HG03039 (cell line): ENCODE results near the gene AFG3L2.

Experiments used
- ATAC-seq: cut with Tn5 transposase; IDR thresholded peaks from one replicate; pipeline ENCODE4 v1.9.1; 2021; ENCODE audit warnings: mild to moderate bottlenecking, moderate library complexity; ENCODE audit not compliant: unreplicated experiment

The AFG3L2 gene

GRCh38 chr18:12362473-12363174 lies 14.4 kb downstream of the AFG3L2 start:
- ATAC-seq: no peak

- ATAC-seq: no peak
Measured at GRCh38 chr18:12361770-12362378, 15.2 kb downstream of the AFG3L2 start.

GRCh38 chr18:12359515-12359927 lies 17.5 kb downstream of the AFG3L2 start:
- no peak for ATAC-seq

GRCh38 chr18:12352188-12352587 lies 24.8 kb downstream of the AFG3L2 start:
- ATAC-seq: no peak

- ATAC-seq: no peak
Measured at GRCh38 chr18:12347895-12348294, 29.1 kb downstream of the AFG3L2 start.

- no peak for ATAC-seq
Measured at GRCh38 chr18:12346240-12346565, 30.8 kb downstream of the AFG3L2 start.

- ATAC-seq: no peak
Measured at GRCh38 chr18:12345491-12346239, 31.4 kb downstream of the AFG3L2 start.

- ATAC-seq: no peak
Measured at GRCh38 chr18:12342661-12343060, 34.4 kb downstream of the AFG3L2 start.

- no peak for ATAC-seq
Measured at GRCh38 chr18:12340945-12341660, 35.9 kb downstream of the AFG3L2 start.

- ATAC-seq: no peak
Measured at GRCh38 chr18:12338382-12338781, 38.6 kb downstream of the AFG3L2 start.

- no peak for ATAC-seq
Measured at GRCh38 chr18:12336887-12337286, 40.1 kb downstream of the AFG3L2 start.

GRCh38 chr18:12336171-12336613 lies 40.8 kb downstream of the AFG3L2 start:
- ATAC-seq: no peak

- ATAC-seq: no peak
Measured at GRCh38 chr18:12335503-12335902, 41.5 kb downstream of the AFG3L2 start.

GRCh38 chr18:12334863-12335262 lies 42.2 kb downstream of the AFG3L2 start:
- no peak for ATAC-seq

GRCh38 chr18:12334366-12334808 lies 42.6 kb downstream of the AFG3L2 start:
- ATAC-seq: no peak

- ATAC-seq: no peak
Measured at GRCh38 chr18:12333506-12334290, 43.3 kb downstream of the AFG3L2 start.

- ATAC-seq: no peak
Measured at GRCh38 chr18:12330766-12331165, 46.3 kb downstream of the AFG3L2 start.

- no peak for ATAC-seq
Measured at GRCh38 chr18:12329125-12329698, 47.8 kb downstream of the AFG3L2 start.

GRCh38 chr18:12328179-12328823 lies 48.7 kb downstream of the AFG3L2 start:
- ATAC-seq: no peak
